SK-N-SH treated with all-trans-retinoic acid at 6 μM for 48 hours (cell line): Measurements from ENCODE around the gene APLP1.

Source experiments
- ATAC-seq: fragments of 200-7000 bp; cut with Tn5 transposase; 3 replicates; pipeline ENCODE4 v1.9.1; 2020; ENCODE audit warnings: mild to moderate bottlenecking, moderate library complexity
- ARNTL ChIP-seq: fragments of 450-650 bp; formaldehyde crosslinking; IDR thresholded peaks from 2 replicates; pipeline ENCODE4 v1.5.0; 2020; ENCODE audit warnings: low read depth, mild to moderate bottlenecking, moderate library complexity, borderline replicate concordance
- BACH2 ChIP-seq: fragments of 250-450 bp; sonication (Bioruptor Pico); IDR thresholded peaks from 2 replicates; pipeline ENCODE4 v1.9.0; 2021; ENCODE audit warnings: mild to moderate bottlenecking, borderline replicate concordance
- CREB5 ChIP-seq: fragments of 250-450 bp; sonication (Bioruptor Pico); IDR thresholded peaks from 2 replicates; pipeline ENCODE4 v1.5.1; 2020; ENCODE audit warnings: low read depth, mild to moderate bottlenecking, moderate library complexity
- CSRNP3 ChIP-seq: fragments of 250-450 bp; sonication (Bioruptor Pico); IDR thresholded peaks from 2 replicates; pipeline ENCODE4 v1.5.1; 2021; ENCODE audit warnings: mild to moderate bottlenecking, moderate library complexity
- ESRRG ChIP-seq: fragments of 250-450 bp; sonication (Bioruptor Pico); IDR thresholded peaks from 2 replicates; pipeline ENCODE4 v1.6.1; 2021; ENCODE audit warnings: mild to moderate bottlenecking
- GLIS3 ChIP-seq: fragments of 250-450 bp; sonication (Bioruptor Pico); IDR thresholded peaks from 2 replicates; pipeline ENCODE4 v1.5.0; 2020; ENCODE audit warnings: mild to moderate bottlenecking, moderate library complexity
- ISL1 ChIP-seq: fragments of 250-450 bp; sonication (Bioruptor Pico); IDR thresholded peaks from 2 replicates; pipeline ENCODE4 v2.1.2; 2022; ENCODE audit warnings: mild to moderate bottlenecking, moderate library complexity
- OSR1 ChIP-seq: fragments of 250-450 bp; sonication (Bioruptor Pico); IDR thresholded peaks from 2 replicates; pipeline ENCODE4 v1.8.0; 2022; ENCODE audit warnings: moderate library complexity, mild to moderate bottlenecking, inconsistent platforms
- PATZ1 ChIP-seq: fragments of 250-450 bp; sonication (Bioruptor Pico); IDR thresholded peaks from 2 replicates; pipeline ENCODE4 v1.8.0; 2020; ENCODE audit warnings: mild to moderate bottlenecking, moderate library complexity, borderline replicate concordance
- POU6F1 ChIP-seq: fragments of 250-450 bp; sonication (Bioruptor Pico); IDR thresholded peaks from 2 replicates; pipeline ENCODE4 v1.8.0; 2021; ENCODE audit warnings: low read depth, mild to moderate bottlenecking, moderate library complexity, borderline replicate concordance
- PPARA ChIP-seq: fragments of 250-450 bp; sonication (Bioruptor Pico); IDR thresholded peaks from 2 replicates; pipeline ENCODE4 v1.5.0; 2020; ENCODE audit warnings: mild to moderate bottlenecking, borderline replicate concordance
- RARB ChIP-seq: fragments of 250-450 bp; sonication (Bioruptor Pico); IDR thresholded peaks from 2 replicates; pipeline ENCODE4 v1.8.0; 2021; ENCODE audit warnings: mild to moderate bottlenecking, moderate library complexity
- SNAI2 ChIP-seq: fragments of 250-450 bp; sonication (Bioruptor Pico); IDR thresholded peaks from 2 replicates; pipeline ENCODE4 v1.5.0; 2020; ENCODE audit warnings: mild to moderate bottlenecking, moderate library complexity
- TCF4 ChIP-seq: fragments of 250-450 bp; sonication (Bioruptor Pico); IDR thresholded peaks from 2 replicates; pipeline ENCODE4 v1.8.0; 2021; ENCODE audit warnings: mild to moderate bottlenecking, moderate library complexity, borderline replicate concordance
- TOX ChIP-seq: fragments of 250-450 bp; sonication (Bioruptor Pico); IDR thresholded peaks from 2 replicates; pipeline ENCODE4 v1.8.0; 2021; ENCODE audit warnings: mild to moderate bottlenecking, moderate library complexity, borderline replicate concordance
- TSHZ2 ChIP-seq: fragments of 250-450 bp; sonication (Bioruptor Pico); IDR thresholded peaks from 2 replicates; pipeline ENCODE4 v1.5.0; 2020; ENCODE audit warnings: mild to moderate bottlenecking, moderate library complexity
- ZC3H10 ChIP-seq: fragments of 250-450 bp; sonication (Bioruptor Pico); IDR thresholded peaks from 2 replicates; pipeline ENCODE4 v1.5.1; 2021; ENCODE audit warnings: mild to moderate bottlenecking, moderate library complexity
- ZFP3 ChIP-seq: fragments of 250-450 bp; sonication (Bioruptor Pico); IDR thresholded peaks from 2 replicates; pipeline ENCODE4 v1.5.0; 2020; ENCODE audit warnings: mild to moderate bottlenecking, moderate library complexity
- ZFP30 ChIP-seq: fragments of 450-650 bp; formaldehyde crosslinking; IDR thresholded peaks from 2 replicates; pipeline ENCODE4 v1.5.0; 2022; ENCODE audit warnings: mild to moderate bottlenecking, moderate library complexity
- ZNF565 ChIP-seq: fragments of 450-650 bp; formaldehyde crosslinking; conservative IDR thresholded peaks from 2 replicates; pipeline ENCODE4 v1.5.0; 2020; ENCODE audit warnings: low read depth, mild to moderate bottlenecking, moderate library complexity
- ZNF70 ChIP-seq: fragments of 450-650 bp; formaldehyde crosslinking; IDR thresholded peaks from 2 replicates; pipeline ENCODE4 v1.5.0; 2020; ENCODE audit warnings: mild to moderate bottlenecking, moderate library complexity
- ZNF8 ChIP-seq: fragments of 450-650 bp; formaldehyde crosslinking; IDR thresholded peaks from 2 replicates; pipeline ENCODE4 v1.5.0; 2020; ENCODE audit warnings: mild to moderate bottlenecking, moderate library complexity

The APLP1 gene

GRCh38 chr19:35903550-35904179, 35.3 kb downstream of the APLP1 start:
- TF ChIP-seq POU6F1 (CRISPR knock-in tag) (no peak), BACH2 (CRISPR knock-in tag) (no peak), ARNTL (CRISPR knock-in tag) (no peak), ZNF565 (CRISPR knock-in tag) (no peak), TCF4 (CRISPR knock-in tag) (no peak), ZFP30 (CRISPR knock-in tag) (no peak), PPARA (CRISPR knock-in tag) (no peak), TSHZ2 (CRISPR knock-in tag) (no peak), RARB (CRISPR knock-in tag) (no peak), ZNF70 (CRISPR knock-in tag) (no peak), GLIS3 (CRISPR knock-in tag) (no peak), CREB5 (CRISPR knock-in tag) (no peak), ISL1 (CRISPR knock-in tag) (no peak), ZNF8 (CRISPR knock-in tag) (no peak)
- ATAC-seq: no peak

GRCh38 chr19:35904311-35905068, 36.1 kb downstream of the APLP1 start:
- no peak for TF ChIP-seq ESRRG (CRISPR knock-in tag)
- no peak for TF ChIP-seq ZFP30 (CRISPR knock-in tag)
- TF ChIP-seq ZFP3 (CRISPR knock-in tag): no peak
- TF ChIP-seq GLIS3 (CRISPR knock-in tag): no peak
- no peak for TF ChIP-seq ARNTL (CRISPR knock-in tag)
- TF ChIP-seq TOX (CRISPR knock-in tag): no peak
- TF ChIP-seq SNAI2 (CRISPR knock-in tag): no peak
- TF ChIP-seq TCF4 (CRISPR knock-in tag): no peak
- no peak for TF ChIP-seq ISL1 (CRISPR knock-in tag)
- no peak for TF ChIP-seq OSR1
- no peak for TF ChIP-seq ZNF70 (CRISPR knock-in tag)
- no peak for TF ChIP-seq TSHZ2 (CRISPR knock-in tag)
- TF ChIP-seq ZNF8 (CRISPR knock-in tag): no peak
- no peak for TF ChIP-seq ZC3H10
- no peak for TF ChIP-seq ZNF565 (CRISPR knock-in tag)
- TF ChIP-seq RARB (CRISPR knock-in tag): no peak
- TF ChIP-seq CSRNP3 (CRISPR knock-in tag): no peak
- no peak for TF ChIP-seq PATZ1 (CRISPR knock-in tag)
- no peak for TF ChIP-seq BACH2 (CRISPR knock-in tag)
- ATAC-seq: no peak
